Motor neuron (in vitro differentiated cells): Measurements from ENCODE around the gene SIRPA. TPM values are rescaled to one million over a fixed set of nuclear protein-coding genes. Genes with fewer than 3 reads are reported as not detected.

Experiments used
- ATAC-seq, 8 experiments: fragments of 200-7000 bp; cut with Tn5 transposase; replicated peaks in 6 of 8; 2 replicates each; pipeline ENCODE4 v1.8.0; 2021; ENCODE audit warnings: mild to moderate bottlenecking in 8 of 8, moderate library complexity in 8 of 8
- H3K27ac ChIP-seq, 2 donors: fragments of 250-450 bp; sonication (Bioruptor Pico); 2 replicates each; pipeline ENCODE4 v1.9.0; 2021; ENCODE audit warnings: antibody characterized with exemption in 2 of 2, mild to moderate bottlenecking in 2 of 2, moderate library complexity in 1 of 2
- H3K4me1 ChIP-seq, 2 donors: fragments of 250-450 bp; sonication (Bioruptor Pico); replicated peaks in 1 of 2; 2 replicates each; pipeline ENCODE4 v1.6.1; 2021; ENCODE audit warnings: antibody characterized with exemption in 2 of 2, mild to moderate bottlenecking in 2 of 2, moderate library complexity in 1 of 2
- H3K4me3 ChIP-seq, 5 donors: fragments of 250-450 bp; sonication (Bioruptor Pico); 2 replicates each; pipeline ENCODE4 v1.9.0; 2021; ENCODE audit warnings: antibody characterized with exemption in 5 of 5, mild to moderate bottlenecking in 5 of 5, moderate library complexity in 4 of 5
- WGBS, 10 experiments: fragments of 450-650 bp; shearing (Covaris generic); methylation state at CpG; one replicate each; pipeline ENCODE4 v1.0.0; 2022; 5-methylcytosine and 5-hydroxymethylcytosine counted together
- in situ Hi-C, 9 experiments: fragments of 400-800 bp; cut with MboI; loops; one replicate each; pipeline ENCODE4 v1.15.0; 2021; ENCODE audit warnings: low sequenced_read_pairs in 9 of 9, low pct_unique_long_range_greater_than_20kb in 2 of 9; ENCODE audit not compliant: unreplicated experiment in 9 of 9
- total RNA-seq, 8 experiments: library from RNA; unstranded; fragments of 300-600 nt; gene quantifications; 2 replicates each; pipeline versions ENCODE4 v1.2.3 to v1.2.4, GENCODE V29; 2022

The SIRPA gene
- total RNA-seq, 8 experiments from 2014 or later: 1.7 to 47.3 (median 2.4) TPM

DNA sequence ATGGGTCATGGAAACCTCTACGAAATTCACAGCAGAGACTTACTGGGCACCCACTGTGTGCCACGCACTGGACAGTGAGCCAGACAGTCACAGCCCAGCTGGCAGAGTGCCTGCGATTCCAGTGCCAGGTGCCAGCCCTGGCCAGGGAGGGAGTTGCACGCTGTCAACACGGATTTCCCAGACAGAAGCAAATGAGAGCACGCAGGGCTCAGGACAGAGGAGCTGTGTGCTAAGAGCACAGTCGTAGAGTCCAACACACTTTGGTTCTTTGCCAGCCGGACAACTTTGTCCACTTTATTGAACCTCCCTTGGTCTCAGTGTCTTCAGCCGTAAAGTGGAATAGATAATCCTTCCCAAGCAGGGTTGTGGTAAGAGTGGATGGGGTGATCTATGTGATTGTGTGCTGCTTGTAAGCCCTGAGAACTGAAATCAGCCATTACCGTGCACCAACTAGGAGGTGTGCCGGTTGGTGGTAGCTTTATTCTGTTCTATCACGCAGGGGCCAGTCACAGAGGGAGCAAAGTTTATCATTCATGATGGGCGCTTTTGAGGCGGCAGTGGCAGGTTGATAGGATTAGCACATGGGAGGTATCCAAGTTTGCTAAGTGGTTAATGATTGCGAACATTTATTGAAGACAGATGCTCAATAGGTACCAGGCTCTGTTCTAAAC is 40.6 kb downstream of the SIRPA start:
- 18 to 96% (median 90%) methylated on average over 2 to 15 of the region's 15 CpGs; no CpG with 5 or more reads in 2 of the 10 experiments for WGBS, 10 experiments
- in situ Hi-C loops: no loop called here
- ATAC-seq: no peak
- H3K27ac ChIP-seq: no peak overlapping the region
- H3K4me1 ChIP-seq: no peaks in the 10 kb centered on the region
- H3K4me3 ChIP-seq: no peak overlapping the region

DNA sequence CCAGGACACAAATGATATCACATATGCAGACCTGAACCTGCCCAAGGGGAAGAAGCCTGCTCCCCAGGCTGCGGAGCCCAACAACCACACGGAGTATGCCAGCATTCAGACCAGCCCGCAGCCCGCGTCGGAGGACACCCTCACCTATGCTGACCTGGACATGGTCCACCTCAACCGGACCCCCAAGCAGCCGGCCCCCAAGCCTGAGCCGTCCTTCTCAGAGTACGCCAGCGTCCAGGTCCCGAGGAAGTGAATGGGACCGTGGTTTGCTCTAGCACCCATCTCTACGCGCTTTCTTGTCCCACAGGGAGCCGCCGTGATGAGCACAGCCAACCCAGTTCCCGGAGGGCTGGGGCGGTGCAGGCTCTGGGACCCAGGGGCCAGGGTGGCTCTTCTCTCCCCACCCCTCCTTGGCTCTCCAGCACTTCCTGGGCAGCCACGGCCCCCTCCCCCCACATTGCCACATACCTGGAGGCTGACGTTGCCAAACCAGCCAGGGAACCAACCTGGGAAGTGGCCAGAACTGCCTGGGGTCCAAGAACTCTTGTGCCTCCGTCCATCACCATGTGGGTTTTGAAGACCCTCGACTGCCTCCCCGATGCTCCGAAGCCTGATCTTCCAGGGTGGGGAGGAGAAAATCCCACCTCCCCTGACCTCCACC is 42.2 kb downstream of the SIRPA start:
- WGBS, 10 experiments: 90 to 98% methylated on average over 2 to 7 of the region's 25 CpGs; no CpG with 5 or more reads in 8 of the 10 experiments
- H3K27ac ChIP-seq: no peak overlapping the region

DNA sequence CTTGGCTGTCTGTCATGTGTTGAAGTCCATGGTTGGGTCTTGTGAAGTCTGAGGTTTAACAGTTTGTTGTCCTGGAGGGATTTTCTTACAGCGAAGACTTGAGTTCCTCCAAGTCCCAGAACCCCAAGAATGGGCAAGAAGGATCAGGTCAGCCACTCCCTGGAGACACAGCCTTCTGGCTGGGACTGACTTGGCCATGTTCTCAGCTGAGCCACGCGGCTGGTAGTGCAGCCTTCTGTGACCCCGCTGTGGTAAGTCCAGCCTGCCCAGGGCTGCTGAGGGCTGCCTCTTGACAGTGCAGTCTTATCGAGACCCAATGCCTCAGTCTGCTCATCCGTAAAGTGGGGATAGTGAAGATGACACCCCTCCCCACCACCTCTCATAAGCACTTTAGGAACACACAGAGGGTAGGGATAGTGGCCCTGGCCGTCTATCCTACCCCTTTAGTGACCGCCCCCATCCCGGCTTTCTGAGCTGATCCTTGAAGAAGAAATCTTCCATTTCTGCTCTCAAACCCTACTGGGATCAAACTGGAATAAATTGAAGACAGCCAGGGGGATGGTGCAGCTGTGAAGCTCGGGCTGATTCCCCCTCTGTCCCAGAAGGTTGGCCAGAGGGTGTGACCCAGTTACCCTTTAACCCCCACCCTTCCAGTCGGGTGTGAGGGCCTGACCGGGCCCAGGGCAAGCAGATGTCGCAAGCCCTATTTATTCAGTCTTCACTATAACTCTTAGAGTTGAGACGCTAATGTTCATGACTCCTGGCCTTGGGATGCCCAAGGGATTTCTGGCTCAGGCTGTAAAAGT is 43.5 kb downstream of the SIRPA start:
- no peak for ATAC-seq
- no peak overlapping the region for H3K27ac ChIP-seq
- in situ Hi-C loops: no loop called here
- no peaks in the 10 kb centered on the region for H3K4me1 ChIP-seq
- WGBS, 10 experiments: 75 to 100% (median 79%) methylated on average over 1 to 11 of the region's 14 CpGs; no CpG with 5 or more reads in 5 of the 10 experiments
- no peak overlapping the region for H3K4me3 ChIP-seq

More for the DNA sequence above, 42.2 kb downstream of the SIRPA start:
- Histone ChIP-seq H3K4me1 (no peaks in the 10 kb centered on the region), H3K4me3 (no peak overlapping the region)
- ATAC-seq: no peak
- in situ Hi-C loops: no loop called here

DNA sequence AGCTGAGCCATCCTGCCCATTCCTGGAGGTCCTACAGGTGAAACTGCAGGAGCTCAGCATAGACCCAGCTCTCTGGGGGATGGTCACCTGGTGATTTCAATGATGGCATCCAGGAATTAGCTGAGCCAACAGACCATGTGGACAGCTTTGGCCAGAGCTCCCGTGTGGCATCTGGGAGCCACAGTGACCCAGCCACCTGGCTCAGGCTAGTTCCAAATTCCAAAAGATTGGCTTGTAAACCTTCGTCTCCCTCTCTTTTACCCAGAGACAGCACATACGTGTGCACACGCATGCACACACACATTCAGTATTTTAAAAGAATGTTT is 44.0 kb downstream of the SIRPA start:
- in situ Hi-C loops: no loop called here
- no peak for ATAC-seq
- WGBS, 10 experiments: 75 to 100% (median 100%) methylated on average over 1 to 4 of the region's 4 CpGs; no CpG with 5 or more reads in 4 of the 10 experiments
- Histone ChIP-seq H3K4me1 (no peaks in the 10 kb centered on the region), H3K27ac (no peak overlapping the region), H3K4me3 (no peak overlapping the region)

DNA sequence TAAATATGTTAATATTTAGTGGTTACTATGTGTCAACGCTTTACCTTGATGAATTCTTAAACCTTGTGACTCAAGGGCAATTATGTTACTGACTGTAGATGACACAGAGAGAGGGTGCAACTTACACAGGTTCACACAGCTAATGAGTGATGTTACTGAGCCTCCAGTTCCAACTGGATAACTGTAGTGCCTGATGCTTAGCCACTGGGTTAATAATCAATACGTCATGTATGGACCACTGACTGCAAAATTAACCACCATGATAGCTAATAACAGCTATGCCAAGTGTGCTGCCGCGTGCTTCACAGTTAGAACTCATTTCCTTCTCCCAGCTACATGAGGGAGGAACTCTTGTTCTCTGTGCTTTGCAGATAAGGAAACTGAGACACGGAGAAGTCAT is 45.4 kb downstream of the SIRPA start:
- Histone ChIP-seq H3K4me1 (no peaks in the 10 kb centered on the region), H3K27ac (no peak overlapping the region), H3K4me3 (no peak overlapping the region)
- WGBS, 10 experiments: 40 to 91% (median 86%) methylated on average over 1 to 5 of the region's 5 CpGs; no CpG with 5 or more reads in 1 of the 10 experiments
- no peak for ATAC-seq
- in situ Hi-C loops: no loop called here

DNA sequence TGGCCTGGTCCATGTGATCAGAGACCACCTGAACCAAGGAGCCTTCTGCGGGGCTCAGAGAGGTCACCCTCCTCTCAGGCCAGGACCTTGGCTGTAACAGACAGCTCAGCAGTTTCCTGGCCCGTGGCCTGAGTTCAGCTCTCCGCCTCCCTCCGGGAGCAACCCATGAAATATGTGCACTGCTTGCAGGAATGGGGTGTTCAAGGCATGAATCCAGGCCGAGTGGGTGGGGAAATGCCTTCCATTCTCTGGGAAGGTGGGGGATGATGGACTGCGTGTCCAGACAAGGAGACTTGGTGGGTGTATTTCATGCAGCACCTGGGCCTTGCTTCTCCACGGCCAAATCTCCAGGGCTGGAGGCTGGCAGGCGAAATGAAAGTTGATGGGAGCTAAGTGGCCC is 46.0 kb downstream of the SIRPA start:
- Histone ChIP-seq H3K4me1 (no peaks in the 10 kb centered on the region), H3K27ac (no peak overlapping the region), H3K4me3 (no peak overlapping the region)
- in situ Hi-C loops: no loop called here
- 0 to 100% (median 67%) methylated on average over 1 to 7 of the region's 8 CpGs; no CpG with 5 or more reads in 3 of the 10 experiments for WGBS, 10 experiments
- ATAC-seq: peak in 2 of 8 experiments; percentile 18 to 29

DNA sequence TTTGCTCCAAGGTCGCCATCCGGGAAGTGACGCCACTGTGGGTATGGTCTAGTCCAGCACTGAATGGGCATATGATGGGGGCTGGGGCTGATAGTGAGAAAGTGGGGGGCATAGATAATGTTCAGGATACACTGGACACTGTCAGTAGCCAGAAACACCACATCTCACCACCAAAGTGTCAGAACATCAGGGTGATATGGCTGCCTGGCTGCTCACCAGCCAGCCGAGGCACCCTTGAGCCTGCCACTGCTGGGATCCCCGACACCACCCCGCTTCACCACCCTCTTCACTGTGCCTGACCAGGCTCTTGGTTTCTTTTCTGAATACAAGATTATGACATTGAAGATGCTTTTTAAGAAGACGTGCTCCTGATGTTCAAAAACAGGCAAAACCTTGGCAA is 46.9 kb downstream of the SIRPA start:
- in situ Hi-C loops: no loop called here
- no peak for ATAC-seq
- H3K4me3 ChIP-seq: no peak overlapping the region
- 70 to 100% (median 92%) methylated on average over 1 to 7 of the region's 7 CpGs; no CpG with 5 or more reads in 2 of the 10 experiments for WGBS, 10 experiments
- H3K4me1 ChIP-seq: no peaks in the 10 kb centered on the region
- no peak overlapping the region for H3K27ac ChIP-seq

DNA sequence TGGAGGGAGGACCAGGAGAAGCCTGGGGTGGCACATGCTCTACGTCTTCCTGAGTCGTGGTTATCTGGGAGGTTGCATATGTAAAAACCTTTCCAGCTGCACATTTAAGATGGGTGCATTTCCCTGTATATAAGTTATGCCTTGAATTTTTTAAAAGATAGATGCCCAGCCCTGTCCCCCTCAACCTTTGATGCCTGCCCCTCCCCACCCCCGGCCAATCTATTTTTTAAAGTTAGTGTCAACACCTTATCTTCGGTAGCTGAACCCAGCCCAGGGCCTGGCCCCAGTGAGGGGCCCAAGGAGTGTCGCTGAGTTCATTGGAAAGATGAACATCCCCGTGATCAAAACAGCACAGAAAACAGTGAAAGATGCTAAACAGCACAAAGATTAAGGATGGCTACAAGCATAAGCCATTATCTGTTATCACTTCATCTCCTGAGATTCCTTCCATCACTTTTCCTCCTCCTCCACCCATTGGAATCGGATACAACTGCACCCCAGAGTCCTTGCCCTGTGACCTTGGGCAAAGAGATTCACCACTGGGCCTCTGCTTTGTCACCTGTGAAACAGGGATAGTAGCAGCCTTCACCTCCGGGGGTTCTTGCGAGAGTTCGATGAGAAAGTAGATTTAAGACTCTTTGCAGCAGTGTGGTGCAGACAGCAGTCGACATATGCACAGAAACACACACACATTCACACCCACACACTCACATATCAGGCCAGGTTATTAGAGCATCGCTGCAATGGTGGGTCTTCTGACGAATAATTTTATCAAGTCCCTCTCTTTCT is 47.5 kb downstream of the SIRPA start:
- ATAC-seq: peak in 2 of 8 experiments; percentile 2 to 3
- Histone ChIP-seq H3K4me3 (no peak overlapping the region), H3K4me1 (no peaks in the 10 kb centered on the region), H3K27ac (no peak overlapping the region)
- 60 to 92% (median 84%) methylated on average over 2 to 12 of the region's 13 CpGs; no CpG with 5 or more reads in 3 of the 10 experiments for WGBS, 10 experiments
- in situ Hi-C loops: no loop called here

DNA sequence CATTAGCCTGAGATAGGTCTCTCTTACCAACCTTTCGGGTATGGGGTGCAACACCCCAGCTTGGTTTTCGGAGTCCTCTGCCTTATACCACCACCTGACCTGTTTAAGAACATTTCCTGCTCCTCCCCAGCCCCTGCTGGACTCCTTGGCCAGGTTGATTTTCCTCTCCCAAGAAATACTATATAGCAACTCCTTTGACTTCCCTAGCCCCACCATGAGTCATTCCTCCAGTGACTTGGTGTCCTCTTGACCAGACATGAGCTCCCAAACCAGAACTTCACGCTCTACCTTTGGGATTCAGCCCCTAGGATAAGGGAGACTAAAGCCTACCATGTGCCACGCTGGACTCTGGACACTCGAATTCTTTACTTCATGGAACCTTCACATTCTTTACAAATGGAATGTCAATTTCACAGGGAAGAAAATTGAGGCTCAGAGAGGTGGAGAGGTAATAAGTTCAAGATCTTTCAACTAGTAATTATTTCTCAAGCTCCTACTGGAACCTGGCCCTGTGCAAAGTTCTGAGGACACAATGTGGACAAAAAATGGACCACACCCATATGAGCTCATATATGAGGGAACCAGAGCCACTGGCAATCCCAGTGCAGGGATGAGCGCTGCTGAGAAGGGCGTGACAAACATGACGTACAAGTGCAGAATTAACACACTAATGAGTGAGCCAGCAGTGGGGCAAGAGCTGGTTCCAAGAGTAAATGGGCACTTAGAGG is 48.2 kb downstream of the SIRPA start:
- no peak overlapping the region for H3K27ac ChIP-seq
- peak in 3 of 8 experiments; percentile 82 to 88 (median 82) for ATAC-seq
- no peak overlapping the region for H3K4me3 ChIP-seq
- in situ Hi-C loops: no loop called here
- H3K4me1 ChIP-seq: no peaks in the 10 kb centered on the region
- 30 to 92% (median 74%) methylated on average over 2 to 8 of the region's 8 CpGs; no CpG with 5 or more reads in 2 of the 10 experiments for WGBS, 10 experiments

DNA sequence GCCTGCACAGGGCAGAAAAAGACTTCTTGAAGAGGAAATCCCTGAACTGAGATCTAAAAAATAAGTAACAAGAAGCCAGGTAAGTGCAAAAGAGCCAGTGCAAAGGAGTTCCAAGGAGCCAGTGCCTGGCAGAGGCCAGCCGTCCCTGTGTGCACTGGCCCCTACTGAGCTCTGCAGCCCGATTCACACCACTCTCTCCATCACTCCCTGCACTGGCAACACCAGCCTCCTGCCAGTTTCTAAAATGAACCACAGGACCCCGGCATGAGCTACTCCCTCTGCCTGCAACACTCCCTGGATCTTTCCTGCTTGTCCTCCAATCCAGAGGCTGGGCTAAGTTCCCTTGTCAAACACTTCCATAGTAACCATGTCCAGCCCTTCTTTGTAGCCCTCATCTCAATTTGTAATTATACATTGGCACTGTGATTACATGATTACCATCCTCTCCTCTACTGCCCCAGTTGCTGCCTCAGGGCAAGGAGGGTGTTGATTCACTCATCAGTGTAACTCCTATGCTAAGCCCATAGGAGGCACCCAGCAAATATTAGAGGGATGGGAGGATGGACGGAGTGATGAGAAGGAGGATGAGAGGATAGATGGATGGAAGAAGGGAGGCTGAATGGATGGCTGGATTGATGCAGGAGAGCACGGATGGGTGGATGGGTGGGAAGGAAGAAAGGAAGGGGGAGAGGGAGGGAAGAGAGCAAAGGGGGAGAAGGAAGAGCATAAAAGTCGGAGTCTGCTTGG is 49.3 kb downstream of the SIRPA start:
- H3K4me3 ChIP-seq: no peak overlapping the region
- no peaks in the 10 kb centered on the region for H3K4me1 ChIP-seq
- ATAC-seq: peak in 3 of 8 experiments; percentile 21 to 72 (median 23)
- H3K27ac ChIP-seq: no peak overlapping the region
- in situ Hi-C loops: no loop called here
- 39 to 85% (median 57%) methylated on average over 1 to 6 of the region's 6 CpGs; no CpG with 5 or more reads in 2 of the 10 experiments for WGBS, 10 experiments

DNA sequence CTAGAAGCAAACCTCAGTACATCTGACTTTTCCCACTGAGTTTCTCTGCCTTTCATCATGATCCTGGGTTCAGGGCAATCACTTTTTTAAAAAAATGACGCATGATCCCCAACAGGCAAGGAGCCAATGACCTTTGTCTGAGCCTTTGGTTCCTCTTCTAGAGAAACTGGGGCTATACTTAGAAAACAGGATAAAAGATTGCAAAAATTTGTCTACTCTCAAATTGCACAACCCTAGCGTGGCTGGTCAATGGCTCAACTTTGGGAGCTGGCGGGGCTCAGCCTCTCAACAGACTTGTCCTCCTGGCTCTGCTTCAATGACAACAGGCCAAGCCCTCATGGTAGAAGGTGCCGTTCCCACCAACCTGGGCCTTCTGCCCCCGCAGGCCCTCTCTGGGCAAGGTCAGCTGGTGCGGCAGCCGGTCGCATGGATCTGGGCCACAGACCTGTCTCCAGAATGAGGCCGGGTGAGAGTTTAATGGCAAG is 50.0 kb downstream of the SIRPA start:
- Histone ChIP-seq H3K27ac (no peak overlapping the region), H3K4me3 (no peak overlapping the region), H3K4me1 (no peaks in the 10 kb centered on the region)
- in situ Hi-C loops: no loop called here
- WGBS, 10 experiments: 55 to 100% (median 100%) methylated on average over 1 to 7 of the region's 9 CpGs; no CpG with 5 or more reads in 4 of the 10 experiments
- no peak for ATAC-seq
